Peyer's patch (tissue), 4 donors: ENCODE measurements around the gene PGLYRP4.

Source experiments
- POLR2A ChIP-seq, 2 donors: fragments of 450-650 bp; IDR thresholded peaks; one replicate each; pipeline ENCODE4 v1.5.1; 2017; ENCODE audit warnings: antibody characterized with exemption in 2 of 2, mild to moderate bottlenecking in 2 of 2, moderate library complexity in 2 of 2
- TF ChIP-seq, protein P1 (sequence below), 6 experiments: fragments of 450-650 bp in 4 of 6; fragments of 200-600 bp in 2 of 6; sonication (generic) in 1 of 6; IDR thresholded peaks; one replicate each; pipeline ENCODE4 v1.5.1; 2017 to 2019; ENCODE audit warnings: antibody characterized with exemption in 6 of 6, mild to moderate bottlenecking in 3 of 6, moderate library complexity in 1 of 6

DNA sequence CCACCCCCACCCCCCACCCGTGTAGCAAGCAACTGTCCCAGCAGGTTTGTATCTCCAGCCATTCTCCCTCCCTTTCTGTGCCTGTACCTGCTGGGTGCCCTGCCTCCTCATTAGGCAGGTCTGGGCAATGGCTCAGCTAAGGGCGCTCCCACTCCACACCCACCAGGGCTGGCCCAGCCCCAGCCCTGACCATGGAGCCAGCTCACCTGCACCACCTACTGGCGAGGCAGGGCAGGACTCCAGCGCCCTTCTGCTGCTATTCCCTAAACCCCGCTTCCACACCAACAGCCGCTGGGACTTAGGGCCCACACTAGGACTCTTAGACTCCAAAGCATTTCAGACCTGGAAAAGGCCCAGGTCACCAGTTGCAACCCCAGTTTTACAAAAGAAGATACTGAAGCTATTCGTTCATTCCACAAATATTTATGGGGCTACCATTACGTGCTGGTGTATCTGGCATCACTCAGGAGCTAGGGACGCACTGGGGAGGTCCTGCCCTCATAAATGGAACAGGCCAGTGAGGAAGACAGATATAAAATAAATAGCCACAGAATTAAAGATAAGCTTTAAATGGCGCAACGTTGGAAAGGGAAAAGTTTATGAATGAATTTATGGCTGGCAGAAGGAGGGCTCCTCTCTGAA is 59.9 kb downstream of the PGLYRP4 start:
- TF ChIP-seq POLR2A (IDR thresholded peaks at IDR 0.05): no peak
- TF ChIP-seq, protein P1, sequence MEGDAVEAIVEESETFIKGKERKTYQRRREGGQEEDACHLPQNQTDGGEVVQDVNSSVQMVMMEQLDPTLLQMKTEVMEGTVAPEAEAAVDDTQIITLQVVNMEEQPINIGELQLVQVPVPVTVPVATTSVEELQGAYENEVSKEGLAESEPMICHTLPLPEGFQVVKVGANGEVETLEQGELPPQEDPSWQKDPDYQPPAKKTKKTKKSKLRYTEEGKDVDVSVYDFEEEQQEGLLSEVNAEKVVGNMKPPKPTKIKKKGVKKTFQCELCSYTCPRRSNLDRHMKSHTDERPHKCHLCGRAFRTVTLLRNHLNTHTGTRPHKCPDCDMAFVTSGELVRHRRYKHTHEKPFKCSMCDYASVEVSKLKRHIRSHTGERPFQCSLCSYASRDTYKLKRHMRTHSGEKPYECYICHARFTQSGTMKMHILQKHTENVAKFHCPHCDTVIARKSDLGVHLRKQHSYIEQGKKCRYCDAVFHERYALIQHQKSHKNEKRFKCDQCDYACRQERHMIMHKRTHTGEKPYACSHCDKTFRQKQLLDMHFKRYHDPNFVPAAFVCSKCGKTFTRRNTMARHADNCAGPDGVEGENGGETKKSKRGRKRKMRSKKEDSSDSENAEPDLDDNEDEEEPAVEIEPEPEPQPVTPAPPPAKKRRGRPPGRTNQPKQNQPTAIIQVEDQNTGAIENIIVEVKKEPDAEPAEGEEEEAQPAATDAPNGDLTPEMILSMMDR (IDR thresholded peaks at IDR 0.05): peak in 4 of 6 experiments; percentile 18 to 32 (median 28)
